Prostate gland (tissue), 2 donors: ENCODE data around the gene WNT8A. TPM values are rescaled to one million over a fixed set of nuclear protein-coding genes. Genes with fewer than 3 reads are reported as not detected.

Experiments
- DNase-seq: peaks from one replicate; pipeline ENCODE4 v3.0.0-alpha.2; 2019; ENCODE audit warnings: low spot score
- H3K27ac ChIP-seq, 2 donors: fragments of 200-600 bp; sonication (generic); 2 replicates each; pipeline ENCODE4 v1.5.1; 2017 to 2019
- H3K27me3 ChIP-seq: fragments of 200-600 bp; sonication (generic); replicated peaks from 2 replicates; pipeline ENCODE4 v1.5.1; 2019; ENCODE audit not compliant: insufficient read depth
- H3K36me3 ChIP-seq, 2 donors: fragments of 200-600 bp; sonication (generic); 1 replicate in 1 of 2; 2 replicates in 1 of 2; pipeline versions ENCODE4 v1.5.1 to v1.8.1; 2017 to 2019
- H3K4me1 ChIP-seq: fragments of 200-600 bp; sonication (generic); replicated peaks from 2 replicates; pipeline ENCODE4 v1.5.1; 2019
- H3K4me3 ChIP-seq, 2 donors: fragments of 200-600 bp; sonication (generic); 2 replicates each; pipeline ENCODE4 v1.5.1; 2017 to 2019
- H3K9me3 ChIP-seq: fragments of 200-600 bp; sonication (generic); 2 replicates; pipeline ENCODE4 v1.5.1; 2017
- CTCF ChIP-seq, 4 experiments: fragments of 200-600 bp in 2 of 4; fragments of 450-650 bp in 2 of 4; sonication (generic) in 2 of 4; IDR thresholded peaks; 1 replicate in 3 of 4; 2 replicates in 1 of 4; pipeline ENCODE4 v1.5.1; 2016 to 2019; ENCODE audit warnings: antibody characterized with exemption in 4 of 4, mild to moderate bottlenecking in 2 of 4, moderate library complexity in 2 of 4
- POLR2A ChIP-seq: fragments of 450-650 bp; IDR thresholded peaks from one replicate; pipeline ENCODE4 v1.6.1; 2016; ENCODE audit warnings: antibody characterized with exemption, mild to moderate bottlenecking
- POLR2AphosphoS5 ChIP-seq: sonication (generic); formaldehyde crosslinking; IDR thresholded peaks from one replicate; pipeline ENCODE4 v1.6.1; 2017; ENCODE audit warnings: antibody characterized with exemption
- WGBS: methylation state at CpG from one replicate; pipeline ENCODE4 v1.1.5; 2018; 5-methylcytosine and 5-hydroxymethylcytosine counted together
- intact Hi-C: fragments of 100-400 bp; cut with DNase I; formaldehyde crosslinking; loops from one replicate; pipeline ENCODE4 v1.14.2; 2022
- total RNA-seq, 2 donors: library from RNA; depleted of rRNA; stranded (reverse); fragments of >200 nt; gene quantifications; one replicate each; pipeline ENCODE4 v1.1.0, GENCODE V29; 2016

Gene WNT8A
- total RNA-seq, 2 donors from 2014 or later, result 1.1 TPM; not detected in 1

DNA sequence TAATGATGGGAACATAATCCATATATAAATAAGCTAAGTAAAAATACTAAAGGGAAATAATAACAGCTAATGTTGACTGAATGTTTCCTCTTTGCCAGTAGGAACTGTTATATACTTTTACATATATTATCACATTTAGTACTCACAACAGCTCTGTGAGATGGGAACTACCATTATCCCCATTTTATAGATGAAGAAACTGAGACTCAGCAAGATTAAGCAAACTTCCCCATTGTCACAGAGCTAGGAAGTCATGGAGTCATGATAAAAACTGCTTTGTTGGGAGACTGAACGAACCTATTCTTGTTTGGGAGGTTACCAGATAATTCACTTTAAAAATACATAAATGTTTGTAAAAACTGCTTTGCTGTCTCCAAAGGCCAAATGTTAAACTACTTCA, 23.4 kb downstream of the WNT8A start:
- WGBS, result 41% methylated on average over 1 of the region's 1 CpG
- Histone ChIP-seq H3K9me3 (no peaks in the 10 kb centered on the region), H3K27ac (no peak overlapping the region), H3K27me3 (no peaks in the 10 kb centered on the region), H3K4me1 (no peaks in the 10 kb centered on the region), H3K4me3 (no peak overlapping the region), H3K36me3 (no peaks in the 10 kb centered on the region)
- TF ChIP-seq POLR2A (no peak), CTCF (IDR thresholded peaks at IDR 0.05) (no peak), POLR2AphosphoS5 (no peak)
- intact Hi-C loops, result no loop called here
- DNase-seq, result no peak

- Histone ChIP-seq H3K9me3 (no peaks in the 10 kb centered on the region), H3K4me1 (no peaks in the 10 kb centered on the region), H3K27ac (no peak overlapping the region), H3K36me3 (no peaks in the 10 kb centered on the region), H3K27me3 (no peaks in the 10 kb centered on the region), H3K4me3 (no peak overlapping the region)
- DNase-seq, result no peak
- TF ChIP-seq POLR2A (no peak), POLR2AphosphoS5 (no peak), CTCF (IDR thresholded peaks at IDR 0.05) (no peak)
- WGBS, result 59% methylated on average over 1 of the region's 1 CpG
- intact Hi-C loops, result no loop called here
Measured at GRCh38 chr5:138109463-138110265, 25.8 kb downstream of the WNT8A start.

- no peaks in the 10 kb centered on the region for H3K4me1 ChIP-seq
- H3K36me3 ChIP-seq, result no peaks in the 10 kb centered on the region
- H3K27ac ChIP-seq, result no peak overlapping the region
- no peaks in the 10 kb centered on the region for H3K9me3 ChIP-seq
- DNase-seq, result no peak
- no peaks in the 10 kb centered on the region for H3K27me3 ChIP-seq
- intact Hi-C loops, result no loop called here
- 43% methylated on average over 4 of the region's 4 CpGs for WGBS
- H3K4me3 ChIP-seq, result no peak overlapping the region
- TF ChIP-seq CTCF (IDR thresholded peaks at IDR 0.05), result no peak
- no peak for TF ChIP-seq POLR2A
- TF ChIP-seq POLR2AphosphoS5, result no peak
Measured at GRCh38 chr5:138110266-138110963, 26.6 kb downstream of the WNT8A start.

DNA sequence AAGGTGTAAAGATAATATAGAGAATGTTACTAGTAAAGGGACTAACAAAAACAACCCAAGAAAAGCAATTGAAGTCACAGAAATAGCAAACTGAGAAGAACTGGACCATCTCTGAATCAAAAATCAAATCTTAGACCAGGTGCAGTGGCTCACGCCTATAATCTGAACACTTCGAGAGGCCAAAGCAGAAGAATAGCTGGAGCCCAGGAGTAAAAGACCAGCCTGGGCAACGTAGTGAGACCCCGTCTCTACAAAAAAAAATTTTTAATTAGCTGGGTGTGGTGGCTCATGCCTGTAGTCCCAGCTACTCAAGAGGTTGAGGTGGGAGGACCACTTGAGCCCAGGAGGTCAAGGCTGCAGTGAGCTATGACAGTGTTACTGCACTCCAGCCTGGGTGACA, 27.3 kb downstream of the WNT8A start:
- no peaks in the 10 kb centered on the region for H3K27me3 ChIP-seq
- H3K4me3 ChIP-seq, result no peak overlapping the region
- WGBS, result 72% methylated on average over 4 of the region's 4 CpGs
- H3K4me1 ChIP-seq, result no peaks in the 10 kb centered on the region
- DNase-seq, result no peak
- H3K9me3 ChIP-seq, result no peaks in the 10 kb centered on the region
- intact Hi-C loops, result no loop called here
- no peaks in the 10 kb centered on the region for H3K36me3 ChIP-seq
- TF ChIP-seq POLR2AphosphoS5 (no peak), POLR2A (no peak), CTCF (IDR thresholded peaks at IDR 0.05) (no peak)
- H3K27ac ChIP-seq, result no peak overlapping the region

GRCh38 chr5:138111937-138112336, 28.1 kb downstream of the WNT8A start:
- no peak overlapping the region for H3K27ac ChIP-seq
- intact Hi-C loops, result no loop called here
- WGBS, result 8% methylated on average over 1 of the region's 1 CpG
- H3K36me3 ChIP-seq, result no peaks in the 10 kb centered on the region
- DNase-seq, result no peak
- no peak overlapping the region for H3K4me3 ChIP-seq
- H3K9me3 ChIP-seq, result no peaks in the 10 kb centered on the region
- no peaks in the 10 kb centered on the region for H3K27me3 ChIP-seq
- H3K4me1 ChIP-seq, result no peaks in the 10 kb centered on the region
- no peak for TF ChIP-seq CTCF (IDR thresholded peaks at IDR 0.05)
